HG03342 (cell line): ENCODE measurements around the gene DOK6.
"Not testable (repeated sequence)": the region's sequence is repeated elsewhere in the genome, so short reads cannot be mapped to it uniquely, and the experiment has no call there.

ENCODE experiments used
- ATAC-seq: cut with Tn5 transposase; IDR thresholded peaks from one replicate; pipeline ENCODE4 v1.9.1; 2021; ENCODE audit warnings: mild to moderate bottlenecking, moderate library complexity; ENCODE audit not compliant: unreplicated experiment

The DOK6 gene

DNA sequence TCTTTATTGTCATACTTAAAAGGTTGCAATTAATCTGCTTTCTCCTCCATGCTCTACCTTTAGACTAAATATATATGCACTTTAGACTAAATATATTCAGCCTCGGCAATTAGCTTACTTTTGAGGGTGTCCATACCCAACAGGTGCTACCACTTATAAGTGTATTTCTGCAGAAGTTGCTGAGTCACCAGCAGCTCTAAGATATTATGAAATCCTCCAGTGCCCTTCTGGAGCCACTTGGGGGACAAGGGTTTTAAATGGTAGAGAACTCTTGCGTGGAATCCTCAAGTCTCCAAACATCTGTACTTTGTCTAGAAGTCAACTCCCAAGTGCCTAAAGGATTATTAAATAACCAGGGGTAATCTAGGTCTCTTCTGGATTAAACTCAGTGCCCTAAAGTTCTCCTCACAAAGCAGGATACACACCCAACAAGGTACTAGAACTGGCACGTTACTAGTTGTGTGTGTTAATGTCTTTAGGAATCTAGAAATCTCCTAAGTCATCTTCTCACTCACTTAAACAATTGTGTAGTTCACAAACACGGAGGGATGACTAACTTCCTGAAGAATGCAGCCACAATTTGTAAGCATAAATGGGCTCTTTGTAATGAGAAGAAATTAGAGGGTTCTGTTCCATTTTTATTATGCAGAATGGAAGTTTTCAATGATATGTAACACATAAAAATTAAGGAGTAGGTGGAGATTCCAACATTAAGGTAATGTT is 387.3 kb downstream of the DOK6 start:
- no peak for ATAC-seq

DNA sequence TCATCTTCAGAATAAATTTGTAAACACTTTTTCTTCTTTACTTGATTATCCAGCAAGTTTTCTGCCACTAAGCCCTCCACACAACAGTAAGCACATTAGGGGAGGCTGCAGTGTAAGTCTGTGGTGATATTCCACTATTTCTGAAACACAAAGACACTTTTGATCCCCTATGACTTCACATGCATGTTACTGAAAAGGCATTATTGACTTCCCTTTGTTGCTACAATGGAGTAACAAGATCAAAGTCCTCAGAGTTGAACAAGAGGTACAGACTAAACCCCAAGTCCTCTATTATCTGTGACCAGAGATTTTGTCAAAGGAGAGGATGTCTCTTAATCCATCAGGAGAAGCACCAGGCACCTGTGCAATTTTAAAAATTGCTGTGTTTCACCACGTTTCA is 389.1 kb downstream of the DOK6 start:
- ATAC-seq: no peak

DNA sequence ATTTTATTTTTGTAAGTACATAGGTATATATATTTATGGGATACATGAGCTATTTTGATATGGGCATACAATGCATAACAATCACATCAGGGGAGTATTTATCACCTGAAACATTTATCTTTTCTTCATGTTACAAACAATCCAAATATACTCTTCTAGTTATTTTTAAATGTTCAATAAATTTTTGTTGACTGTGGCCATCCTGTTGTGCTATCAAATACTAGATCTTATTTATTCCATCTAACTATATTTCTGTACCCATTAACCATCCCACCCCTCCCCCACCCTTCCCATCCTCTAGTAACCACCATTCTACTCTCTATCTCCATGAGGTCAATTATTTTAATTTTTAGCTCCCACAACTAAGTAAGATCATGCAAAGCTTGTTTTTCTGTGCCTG is 390.0 kb downstream of the DOK6 start:
- ATAC-seq: no peak

DNA sequence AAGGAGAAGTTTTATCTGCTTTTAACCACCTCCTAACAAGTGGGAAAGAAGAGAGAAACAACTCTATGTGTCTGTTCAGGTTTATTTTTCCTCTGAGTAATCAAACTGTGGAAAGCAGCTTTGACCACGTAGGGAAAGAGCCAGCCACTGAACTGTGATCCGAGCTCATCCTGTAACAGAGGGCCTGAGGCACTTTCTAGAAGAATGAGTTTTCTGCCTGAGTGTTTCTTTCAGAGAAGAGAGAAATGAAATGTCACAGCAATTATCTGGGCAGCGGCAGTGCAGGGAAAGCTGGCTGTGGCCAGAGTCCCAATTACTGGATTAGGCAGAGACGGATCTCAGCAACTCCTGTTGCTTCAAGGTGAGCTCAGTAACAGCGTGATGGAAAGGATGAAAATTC is 395.1 kb downstream of the DOK6 start:
- no peak for ATAC-seq

DNA sequence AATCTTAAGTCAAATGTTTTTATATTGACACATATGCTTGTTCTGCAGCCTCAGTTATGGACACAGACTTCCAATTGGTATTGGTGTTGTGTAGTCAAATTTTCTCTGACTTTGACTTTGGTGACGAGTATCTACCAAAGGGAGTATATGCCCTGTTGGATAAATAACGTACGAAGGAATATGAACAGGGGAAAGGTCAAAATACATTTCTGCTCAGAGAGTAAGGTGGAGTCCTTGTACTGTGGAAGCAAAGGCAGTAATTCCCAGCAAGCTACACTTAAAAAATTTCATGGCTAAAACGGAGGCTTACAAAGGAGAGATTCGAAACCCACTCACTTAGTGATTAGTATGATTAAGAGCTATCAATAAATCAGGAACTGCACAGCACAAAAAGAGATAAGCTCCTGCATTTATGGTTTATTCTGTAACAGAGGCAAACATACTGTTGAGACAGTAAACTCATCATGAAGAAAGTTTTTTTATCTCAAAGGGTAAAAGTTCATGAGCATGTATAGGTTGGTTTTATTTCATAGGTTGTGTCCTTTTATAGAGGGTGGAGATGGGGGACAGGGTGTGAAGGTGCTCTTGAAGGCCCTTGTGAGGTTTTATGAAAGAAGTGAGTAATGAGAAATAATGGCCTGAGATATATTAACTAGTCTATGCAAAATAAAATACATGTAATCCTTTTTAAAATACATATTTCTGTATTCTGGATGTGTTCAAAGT is 404.3 kb downstream of the DOK6 start:
- ATAC-seq: no peak

DNA sequence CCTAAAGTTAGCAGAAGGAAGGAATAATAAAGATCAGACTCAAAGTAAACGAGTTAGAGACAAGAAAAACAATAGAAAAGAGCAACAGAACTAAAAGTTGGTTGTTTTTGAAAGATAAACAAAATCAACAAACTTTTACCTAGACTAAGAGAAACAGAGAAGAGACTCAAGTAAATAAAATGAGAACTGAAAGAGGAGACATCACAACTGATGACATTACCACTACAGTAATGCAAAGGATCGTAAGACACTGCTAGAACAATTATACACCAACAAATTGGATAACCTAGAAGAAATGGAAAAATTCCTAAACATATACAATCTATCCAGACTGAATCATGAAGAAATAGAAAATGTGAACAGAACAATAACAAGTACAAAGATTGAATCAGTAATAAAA is 407.7 kb downstream of the DOK6 start:
- no peak for ATAC-seq

DNA sequence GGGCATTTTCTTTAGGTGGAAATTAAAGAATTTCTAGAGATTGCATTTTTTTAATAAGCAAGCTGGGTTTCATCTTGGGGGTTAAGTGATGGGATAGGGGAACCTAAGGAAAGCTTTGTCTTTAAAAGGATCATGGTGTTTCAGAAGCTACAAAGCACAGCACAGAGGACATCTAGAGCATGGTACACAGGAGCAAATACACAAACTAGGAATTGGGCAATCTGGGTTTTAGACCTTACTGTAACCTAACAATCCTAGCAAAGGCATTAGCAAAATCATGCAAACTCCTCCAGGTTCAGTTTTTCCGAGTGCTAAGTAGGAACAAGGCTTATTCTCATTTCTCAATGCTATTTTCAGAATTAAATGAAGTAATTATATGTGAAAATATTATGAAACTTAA is 412.9 kb downstream of the DOK6 start:
- no peak for ATAC-seq

DNA sequence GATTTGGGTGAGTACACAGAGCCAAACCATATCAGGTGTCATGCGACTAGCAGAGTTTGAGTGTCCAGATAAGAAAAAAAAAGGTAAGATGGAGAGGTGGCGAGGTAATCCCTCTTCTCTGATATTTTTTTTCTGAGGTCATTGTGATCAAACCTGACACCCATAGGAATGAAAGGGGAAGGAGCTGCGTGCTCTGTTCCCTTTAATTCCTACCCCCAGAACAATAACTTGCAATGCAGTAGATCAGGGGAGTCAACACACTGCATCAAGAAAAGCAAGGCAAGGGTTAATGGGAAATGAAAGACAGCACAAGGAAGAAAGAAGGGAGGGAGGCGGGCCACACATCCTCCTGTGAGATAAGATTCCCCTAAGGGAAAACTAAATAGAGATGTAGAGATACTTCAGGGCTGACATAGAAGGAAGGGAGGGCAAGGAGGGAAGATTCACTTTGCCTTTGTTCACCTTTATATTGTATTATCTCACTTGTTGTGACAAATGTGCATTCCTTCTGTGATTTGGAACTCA is 414.2 kb downstream of the DOK6 start:
- ATAC-seq: no peak

DNA sequence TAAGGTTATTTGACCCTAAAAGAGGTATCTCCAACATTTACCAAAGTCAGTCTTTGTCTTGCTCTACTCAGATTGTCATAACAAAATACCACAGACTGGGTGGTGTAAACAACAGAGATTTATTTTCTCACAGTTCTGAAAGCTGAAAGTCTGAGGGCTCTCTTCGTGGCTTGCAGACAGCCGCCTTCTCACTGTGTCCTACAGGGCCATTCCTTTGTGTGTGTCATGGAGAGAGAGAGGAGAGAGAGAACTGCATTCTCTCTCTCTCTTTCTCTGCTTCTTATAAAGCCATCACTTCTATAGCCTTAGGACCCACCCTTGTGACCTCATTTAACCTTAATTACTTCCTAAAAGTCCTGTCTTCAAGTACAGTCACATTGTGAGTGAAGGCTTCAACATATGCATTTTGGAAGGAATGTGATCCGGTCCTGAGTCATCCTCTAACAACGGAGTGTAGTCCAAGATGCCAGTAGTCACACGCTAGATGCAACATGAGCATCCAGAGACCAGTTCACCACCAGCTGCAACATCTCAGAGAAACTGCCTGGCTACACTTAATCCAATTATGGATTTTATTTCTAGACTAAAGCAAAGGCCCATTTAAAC is 416.8 kb downstream of the DOK6 start:
- ATAC-seq: no peak

DNA sequence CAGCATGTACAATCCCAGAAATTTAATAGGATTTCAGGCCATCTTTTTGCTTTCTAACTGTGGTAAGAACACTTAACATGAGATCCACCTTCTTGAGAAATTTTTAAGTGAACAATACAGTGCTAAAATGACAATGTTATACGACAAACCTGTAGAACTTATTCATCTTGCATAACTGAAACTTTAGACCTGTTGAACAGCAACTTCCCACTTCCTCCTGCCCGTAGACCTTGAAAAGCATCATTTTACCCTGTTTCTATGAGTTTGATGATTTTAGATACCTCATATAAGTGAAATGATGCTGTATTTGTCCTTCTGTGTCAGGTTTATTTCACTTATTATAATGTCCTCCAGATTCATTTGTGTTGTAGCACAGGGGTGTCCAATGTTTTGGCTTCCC is 418.8 kb downstream of the DOK6 start:
- no peak for ATAC-seq

DNA sequence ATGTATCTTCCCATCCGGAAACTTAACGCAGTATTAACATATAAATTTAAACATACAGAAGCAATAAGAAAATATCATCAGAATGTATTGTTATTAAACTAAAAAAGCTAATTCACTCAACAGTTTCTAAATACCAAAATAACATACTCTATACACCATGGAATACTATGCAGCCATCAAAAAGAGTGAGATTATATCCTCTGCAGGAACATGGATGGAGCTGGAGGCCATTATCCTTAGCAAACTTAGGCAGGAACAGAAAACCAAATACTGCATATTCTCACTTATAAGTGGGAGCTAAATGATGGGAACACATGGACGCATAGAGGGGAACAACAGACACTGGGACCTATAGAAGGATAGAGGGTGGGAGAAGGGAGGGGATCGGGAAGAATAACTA is 419.9 kb downstream of the DOK6 start:
- ATAC-seq: no peak

DNA sequence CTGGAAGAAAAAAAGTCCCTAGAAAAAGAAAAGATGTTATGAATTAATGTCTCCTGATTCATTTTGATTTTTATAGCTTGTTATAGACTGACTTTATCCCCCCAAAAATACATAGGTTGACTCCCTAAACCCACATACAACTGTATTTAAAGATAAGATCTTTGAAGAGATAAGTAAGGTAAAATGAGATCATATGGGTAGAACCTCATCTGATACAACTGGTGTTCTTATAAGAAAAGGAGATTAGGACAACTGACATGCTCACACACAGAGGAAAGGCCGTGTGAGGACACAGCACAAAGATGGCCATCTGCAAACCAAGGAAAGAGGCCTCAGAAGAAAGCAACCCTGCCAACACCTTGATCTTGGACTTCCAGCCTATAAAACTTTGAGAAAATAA is 429.5 kb downstream of the DOK6 start:
- no peak for ATAC-seq

DNA sequence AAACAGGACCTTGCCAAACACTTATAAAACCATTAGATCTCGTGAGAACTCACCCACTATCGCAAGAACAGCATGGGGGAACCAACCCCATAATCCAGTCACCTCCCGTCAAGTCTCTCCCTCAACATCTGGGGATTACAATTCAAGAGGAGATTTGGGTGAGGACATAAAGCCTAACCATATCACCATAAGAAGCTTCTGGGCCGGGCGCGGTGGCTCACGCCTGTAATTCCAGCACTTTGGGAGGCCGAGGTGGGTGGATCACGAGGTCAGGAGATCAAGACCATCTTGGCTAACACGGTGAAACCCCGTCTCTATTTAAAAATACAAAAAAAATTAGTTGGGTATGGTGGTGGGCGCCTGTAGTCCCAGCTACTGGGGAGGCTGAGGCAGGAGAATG is 434.3 kb downstream of the DOK6 start:
- ATAC-seq: not testable (repeated sequence)

DNA sequence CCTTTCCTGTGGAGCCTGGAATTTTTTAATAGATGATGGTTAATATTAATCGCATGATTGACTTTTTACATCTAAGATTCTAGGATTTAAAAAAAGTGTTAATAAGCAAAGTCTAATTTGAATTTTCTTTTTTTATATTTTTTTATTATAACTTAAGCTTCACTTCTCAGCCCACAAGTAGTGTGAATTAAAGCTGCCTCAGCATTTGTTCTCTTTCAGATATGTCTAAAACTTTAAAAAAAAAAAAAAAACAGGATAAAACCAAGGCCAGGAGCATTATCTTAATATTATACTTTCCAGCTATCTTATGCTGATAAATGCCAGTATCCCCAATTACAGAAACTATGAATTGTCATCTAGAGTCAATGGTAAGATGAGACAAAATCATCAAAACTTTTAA is 437.3 kb downstream of the DOK6 start:
- ATAC-seq: no peak

DNA sequence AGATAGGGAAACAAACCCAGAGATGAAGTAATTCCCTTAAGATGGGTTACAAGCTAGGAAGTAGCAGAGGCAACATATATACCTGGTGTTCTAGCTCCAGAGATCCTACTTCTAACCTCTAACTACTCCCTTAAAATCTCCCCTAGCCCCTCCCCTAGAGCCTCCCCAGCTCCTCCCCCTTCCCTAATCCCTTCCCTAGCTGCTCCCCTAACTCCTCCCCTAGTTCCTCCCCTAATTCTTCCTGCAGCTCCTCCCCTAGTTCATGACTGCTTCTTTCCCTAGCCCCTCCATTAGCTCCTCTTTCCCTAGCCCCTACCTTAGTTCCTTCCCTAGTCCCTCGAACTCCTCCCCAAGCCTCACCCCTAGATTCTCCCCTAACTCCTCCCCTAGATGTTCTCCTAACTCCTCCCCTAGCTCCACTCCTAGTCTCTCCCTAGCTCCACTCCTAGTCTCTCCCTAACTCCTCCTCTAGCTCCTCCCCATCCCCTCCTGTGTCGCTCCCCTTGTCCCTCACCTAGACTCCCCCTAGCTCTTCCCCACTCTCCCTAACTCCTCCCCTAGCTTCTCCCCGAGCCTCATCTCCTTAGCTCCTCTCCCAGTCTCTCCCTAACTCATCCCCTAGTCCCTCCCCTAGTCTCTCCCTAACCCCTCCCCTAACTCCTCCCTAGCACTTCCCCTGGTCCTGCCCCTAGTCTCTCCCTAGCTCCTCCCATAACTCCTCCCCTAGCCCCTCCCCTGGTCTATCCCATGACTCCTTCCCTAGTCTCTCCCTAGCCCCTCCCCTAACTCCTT is 438.1 kb downstream of the DOK6 start:
- ATAC-seq: no peak

DNA sequence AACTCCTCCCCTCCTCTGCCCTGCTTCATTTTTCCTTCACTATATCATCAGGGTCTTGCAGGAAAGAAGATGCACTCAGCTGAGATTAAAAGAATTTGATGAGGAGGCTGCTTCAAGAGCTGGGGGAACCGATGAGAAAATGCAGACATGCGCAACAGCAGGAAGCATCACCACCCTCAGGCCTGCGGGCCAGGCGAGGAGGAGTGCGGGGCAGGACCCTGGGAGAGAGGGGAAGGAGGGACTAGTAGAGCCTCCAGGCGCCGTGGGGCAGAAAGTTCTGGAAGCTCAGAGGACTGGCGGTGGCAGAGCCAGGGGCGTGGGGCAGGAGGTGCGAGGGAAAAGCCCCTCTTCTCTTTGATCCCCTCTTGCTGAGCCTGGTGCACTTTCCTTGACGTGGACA is 438.8 kb downstream of the DOK6 start:
- no peak for ATAC-seq

DNA sequence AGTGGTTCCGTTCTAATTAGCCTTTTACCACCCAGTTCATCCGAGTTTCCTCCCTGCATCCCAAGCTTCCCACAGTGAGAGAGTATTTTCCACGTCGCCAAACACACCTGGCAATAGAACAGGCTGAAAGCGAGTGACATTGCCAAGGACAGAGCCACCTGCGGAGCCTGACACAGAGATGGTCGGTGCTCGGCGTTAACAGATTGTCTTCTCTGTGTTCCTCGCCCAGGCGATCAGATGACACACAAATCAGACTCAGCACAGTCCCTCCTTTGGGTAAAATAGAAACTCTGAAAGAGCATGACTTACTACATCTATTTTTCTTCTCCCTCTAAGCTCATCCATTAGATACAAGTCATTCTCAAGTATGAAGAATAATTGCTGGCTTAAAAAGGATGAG is 439.3 kb downstream of the DOK6 start:
- ATAC-seq: no peak

DNA sequence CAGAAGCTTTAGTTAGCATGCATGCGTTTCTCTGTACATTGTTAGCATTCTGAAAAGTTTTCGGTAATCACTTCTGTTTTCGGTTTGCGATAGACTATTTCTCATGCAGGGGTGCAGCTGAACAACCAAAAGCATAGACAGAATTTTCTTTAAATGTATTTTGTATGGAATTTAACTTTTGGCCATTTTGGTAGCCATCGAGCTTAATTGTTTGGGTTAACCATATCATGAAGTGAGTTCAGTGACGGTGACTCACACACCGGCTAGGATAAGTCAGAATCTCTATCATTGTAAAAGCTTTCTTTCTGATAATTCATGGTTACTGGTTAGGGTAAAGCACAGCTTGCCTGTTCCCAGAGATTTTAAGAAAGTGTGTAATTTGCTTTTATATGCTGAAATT is 439.8 kb downstream of the DOK6 start:
- no peak for ATAC-seq

DNA sequence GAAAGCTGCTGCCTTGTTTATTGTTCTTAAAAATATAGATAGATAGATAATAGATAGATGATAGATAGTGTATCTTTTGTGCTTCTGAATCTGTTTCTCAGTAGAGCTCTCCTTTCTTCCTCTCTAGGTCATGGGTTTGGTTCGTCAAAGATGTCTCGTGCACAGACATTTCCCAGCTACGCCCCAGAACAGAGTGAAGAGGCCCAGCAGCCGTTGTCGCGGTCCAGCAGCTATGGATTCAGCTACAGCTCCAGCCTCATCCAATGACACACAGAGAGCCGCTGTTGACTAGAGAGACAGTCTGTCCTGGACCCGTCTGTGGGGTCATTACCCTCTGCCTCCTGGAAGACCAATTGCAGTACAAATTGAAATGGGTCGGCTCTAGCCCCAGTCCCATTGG is 440.4 kb downstream of the DOK6 start:
- ATAC-seq: no peak

DNA sequence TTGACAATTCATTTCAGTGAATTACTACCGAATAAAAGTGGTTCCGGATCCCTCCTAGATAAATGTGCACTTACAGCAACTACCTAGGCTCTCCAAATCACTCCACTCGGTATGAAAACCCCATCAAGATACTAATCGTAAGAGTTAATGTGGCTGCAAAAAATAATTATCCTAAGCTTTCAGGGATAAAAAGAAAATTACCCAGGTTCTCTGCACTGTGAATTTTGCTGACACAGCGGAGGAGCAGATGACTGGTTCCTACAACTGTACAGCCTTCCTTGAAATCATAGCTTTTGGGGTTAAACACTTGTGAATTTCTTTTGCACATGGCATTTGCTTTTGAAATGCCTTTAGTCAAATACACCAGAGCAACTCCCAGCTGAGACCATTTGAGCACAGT is 442.3 kb downstream of the DOK6 start:
- no peak for ATAC-seq

DNA sequence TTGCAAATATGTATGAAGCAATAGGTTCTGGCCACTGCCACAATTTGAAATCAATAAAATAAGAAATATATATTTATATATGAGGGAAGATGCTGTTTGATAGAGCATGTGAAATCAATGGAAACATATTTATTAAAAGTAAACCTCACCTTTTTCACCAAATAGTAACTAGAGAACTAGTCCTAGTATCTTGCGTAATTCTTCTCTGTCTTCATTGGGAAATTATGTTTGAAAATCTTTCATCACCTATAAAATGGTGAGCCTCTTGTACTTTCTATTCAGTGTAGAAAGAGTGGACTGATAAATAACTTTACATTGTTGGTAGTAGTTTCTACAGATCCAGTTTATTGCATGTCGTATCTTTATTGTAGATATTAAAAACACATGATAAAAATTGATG is 444.0 kb downstream of the DOK6 start:
- no peak for ATAC-seq
